IPS-20b (cell line): ENCODE measurements around the gene POLR2I.
"Not testable (repeated sequence)": the region's sequence is repeated elsewhere in the genome, so short reads cannot be mapped to it uniquely, and the experiment has no call there.

Source experiments
- H3K27ac ChIP-seq: one replicate; pipeline ENCODE4 v1.5.1; 2013; ENCODE audit warnings: low read length
- H3K27me3 ChIP-seq: 2 replicates; pipeline ENCODE4 v1.6.1; 2013; ENCODE audit warnings: mild to moderate bottlenecking, low read length, inconsistent platforms; ENCODE audit not compliant: insufficient read depth
- H3K36me3 ChIP-seq: 2 replicates; pipeline ENCODE4 v1.6.1; 2013; ENCODE audit warnings: low read depth, mild to moderate bottlenecking, inconsistent platforms, low read length, moderate library complexity; ENCODE audit not compliant: insufficient read depth
- H3K4me1 ChIP-seq: 2 replicates; pipeline ENCODE4 v1.6.1; 2013; ENCODE audit warnings: mild to moderate bottlenecking, control low read depth, inconsistent platforms, low read length, moderate library complexity; ENCODE audit not compliant: insufficient read depth
- H3K4me3 ChIP-seq: 2 replicates; pipeline ENCODE4 v1.5.1; 2013; ENCODE audit warnings: mild to moderate bottlenecking, low read length, inconsistent platforms
- H3K9ac ChIP-seq: 2 replicates; pipeline ENCODE4 v1.6.1; 2013; ENCODE audit warnings: low read depth, mild to moderate bottlenecking, inconsistent platforms, low read length, moderate library complexity
- H3K9me3 ChIP-seq: 2 replicates; pipeline ENCODE4 v1.6.1; 2013; ENCODE audit warnings: mild to moderate bottlenecking, low read depth, low read length, inconsistent platforms; ENCODE audit not compliant: insufficient read depth

Gene POLR2I

GRCh38 chr19:36142496-36142895 lies 27.8 kb upstream of the POLR2I start:
- H3K9me3 ChIP-seq = no peaks in the 10 kb centered on the region
- peaks cover 3% of the 10 kb centered on the region; the same call in 1 of the 2 replicates for H3K4me1 ChIP-seq
- no peak overlapping the region for H3K9ac ChIP-seq
- no peak overlapping the region for H3K4me3 ChIP-seq
- H3K27me3 ChIP-seq = no peaks in the 10 kb centered on the region
- H3K36me3 ChIP-seq = peaks cover 46% of the 10 kb centered on the region
- no peak overlapping the region for H3K27ac ChIP-seq

DNA sequence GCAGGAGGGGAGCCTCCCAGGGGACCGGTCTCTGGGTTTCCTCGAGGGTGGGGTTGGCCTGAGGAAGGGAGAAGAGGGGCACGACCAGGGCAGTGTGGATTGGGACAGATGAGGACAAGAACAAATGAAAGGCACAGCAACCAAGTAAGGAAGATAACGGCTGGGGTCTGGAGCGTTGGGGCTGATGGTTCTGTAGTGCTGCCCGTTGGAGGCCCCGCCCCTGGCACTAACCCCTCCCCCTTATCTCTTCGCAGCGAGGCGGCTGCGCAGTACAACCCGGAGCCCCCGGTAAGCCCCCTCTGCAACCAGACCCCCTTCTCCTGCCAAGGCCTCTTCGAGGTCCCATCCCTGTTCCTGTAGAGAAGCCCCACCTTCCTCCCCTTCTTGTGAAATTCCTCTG lies 27.4 kb upstream of the POLR2I start:
- Histone ChIP-seq H3K27ac (no peak overlapping the region), H3K36me3 (peaks cover 42% of the 10 kb centered on the region), H3K27me3 (no peaks in the 10 kb centered on the region), H3K4me3 (peak overlapping the region; percentile 78; the same call in 1 of the 2 replicates), H3K9ac (peak overlapping the region; percentile 53; the same call in 1 of the 2 replicates), H3K4me1 (peaks cover 3% of the 10 kb centered on the region; the same call in 1 of the 2 replicates), H3K9me3 (no peaks in the 10 kb centered on the region)

- H3K4me1 ChIP-seq = peaks cover 3% of the 10 kb centered on the region; the same call in 1 of the 2 replicates
- peaks cover 35% of the 10 kb centered on the region for H3K36me3 ChIP-seq
- peak overlapping the region; percentile 100 for H3K4me3 ChIP-seq
- H3K27ac ChIP-seq = no peak overlapping the region
- H3K9me3 ChIP-seq = no peaks in the 10 kb centered on the region
- H3K9ac ChIP-seq = peak overlapping the region; percentile 53; the same call in 1 of the 2 replicates
- H3K27me3 ChIP-seq = no peaks in the 10 kb centered on the region
Observed at GRCh38 chr19:36141039-36141927, 26.6 kb upstream of the POLR2I start.

- Histone ChIP-seq H3K9ac (peak overlapping the region; percentile 98), H3K27ac (peak overlapping the region; percentile 68), H3K4me3 (peak overlapping the region; percentile 100), H3K27me3 (no peaks in the 10 kb centered on the region), H3K36me3 (peaks cover 26% of the 10 kb centered on the region), H3K9me3 (no peaks in the 10 kb centered on the region), H3K4me1 (peaks cover 3% of the 10 kb centered on the region; the same call in 1 of the 2 replicates)
Observed at GRCh38 chr19:36140304-36141038, 25.8 kb upstream of the POLR2I start.

DNA sequence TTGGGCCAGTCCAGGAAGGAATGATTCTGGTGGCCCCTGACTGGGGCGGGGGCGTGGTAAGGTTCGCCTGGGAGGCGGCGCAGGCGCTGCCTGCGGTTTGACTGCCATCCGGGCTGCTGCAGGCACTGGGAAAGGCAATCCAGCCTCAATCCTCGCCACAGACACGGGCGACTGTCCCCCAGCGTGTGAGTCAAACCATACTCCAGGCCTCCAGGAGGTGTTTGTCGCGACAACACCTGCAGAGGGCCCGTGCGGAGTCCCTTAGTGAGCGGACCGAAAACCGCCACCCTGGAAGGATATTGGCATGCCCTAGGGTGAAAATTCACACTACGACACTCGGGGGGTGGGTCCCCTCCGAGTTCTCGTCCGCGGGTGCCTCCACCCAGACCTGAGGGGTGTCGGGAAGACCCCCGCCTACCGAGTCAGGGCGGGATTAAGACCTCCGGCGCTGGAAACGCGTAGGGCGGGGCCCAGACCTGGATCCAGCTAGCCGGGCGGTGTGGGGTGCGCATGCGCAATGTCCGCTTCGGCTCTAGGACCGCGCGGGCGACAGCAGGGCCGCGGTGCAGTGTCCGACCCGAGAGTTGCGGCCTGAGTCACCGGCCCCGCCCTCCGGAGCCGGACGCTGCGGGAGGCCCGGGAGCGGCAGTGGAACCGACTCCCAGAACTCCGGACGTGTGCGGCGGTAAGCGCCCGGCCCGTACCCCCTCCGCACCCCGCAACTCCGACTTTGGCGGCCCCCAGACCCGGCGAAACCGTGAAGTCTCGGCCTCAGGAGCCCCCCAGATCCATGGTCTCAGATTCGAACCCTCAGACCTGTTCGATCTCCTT lies 25.0 kb upstream of the POLR2I start, which contains the start of gene CAPNS1:
CAPNS1 (plus strand) TSS at position 594 of the 831 bp plus-strand sequence. CDS start 946 bp downstream, outside the sequence.
- peak within 1 kb of the TSS; percentile 68 for H3K27ac ChIP-seq
- H3K4me3 ChIP-seq = peak within 1 kb of the TSS; percentile 100
- no peaks in the 10 kb centered on the region for H3K27me3 ChIP-seq
- peak within 1 kb of the TSS; percentile 98 for H3K9ac ChIP-seq
- H3K4me1 ChIP-seq = peaks cover 3% of the 10 kb centered on the region; the same call in 1 of the 2 replicates
- no peaks in the 10 kb centered on the region for H3K9me3 ChIP-seq
- peaks cover 19% of the 10 kb centered on the region for H3K36me3 ChIP-seq

DNA sequence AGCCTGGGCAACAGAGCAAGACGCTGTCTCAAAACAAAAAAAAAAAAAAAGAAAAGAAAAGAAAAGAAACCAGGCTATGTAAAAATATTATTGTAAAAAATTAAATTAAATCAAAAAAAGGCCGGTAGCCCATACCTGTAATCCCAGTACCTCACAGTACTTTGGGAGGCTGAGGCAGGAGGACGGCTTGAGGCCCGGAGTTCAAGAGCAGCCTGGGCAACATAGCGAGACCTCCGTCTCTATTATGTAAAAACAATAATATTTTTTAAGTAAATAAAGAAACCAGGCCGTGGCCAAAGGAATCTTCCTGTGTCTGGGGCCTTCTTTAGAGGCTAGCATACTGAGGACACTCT lies 24.4 kb upstream of the POLR2I start:
- Histone ChIP-seq H3K4me1 (peaks cover 3% of the 10 kb centered on the region; the same call in 1 of the 2 replicates), H3K27ac (peak overlapping the region; percentile 50), H3K4me3 (peak overlapping the region; percentile 100; the same call in 1 of the 2 replicates), H3K27me3 (no peaks in the 10 kb centered on the region), H3K36me3 (peaks cover 13% of the 10 kb centered on the region), H3K9me3 (no peaks in the 10 kb centered on the region), H3K9ac (peak overlapping the region; percentile 80; the same call in 1 of the 2 replicates)

DNA sequence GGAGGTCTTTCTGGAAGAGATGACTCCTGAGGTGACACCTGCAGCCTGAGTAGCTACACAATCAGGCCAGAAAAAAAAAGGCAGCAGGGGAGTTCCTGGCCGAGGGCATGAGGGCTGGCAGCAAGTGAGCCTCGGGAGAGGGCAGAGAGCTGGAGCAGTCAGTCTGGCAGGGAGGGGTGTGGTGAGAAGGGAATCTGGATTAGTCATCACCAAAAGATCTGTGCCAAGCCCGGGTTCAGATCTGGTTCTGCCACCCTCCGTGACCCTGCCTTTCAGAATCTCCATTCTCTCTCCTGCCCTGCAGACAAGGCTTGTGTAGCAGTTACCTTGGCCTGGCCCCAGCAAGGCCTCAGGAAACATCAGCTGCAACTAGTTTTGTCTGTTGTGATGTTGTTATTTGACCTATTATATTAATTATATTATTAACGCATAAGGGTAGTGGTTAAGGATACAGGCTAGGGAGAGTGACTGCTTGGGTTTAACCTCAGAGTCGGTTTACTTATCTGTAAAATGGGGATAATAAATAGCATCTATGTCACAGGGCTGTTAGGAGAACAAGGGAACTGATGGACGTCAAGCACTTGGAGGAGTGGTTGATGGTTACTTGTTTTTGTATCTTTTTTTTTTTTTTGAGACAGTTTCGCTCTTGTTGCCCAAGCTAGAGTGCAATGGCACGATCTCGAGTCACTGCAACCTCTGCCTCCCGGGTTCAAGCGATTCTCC lies 22.4 kb upstream of the POLR2I start:
- no peak overlapping the region for H3K4me3 ChIP-seq
- no peak overlapping the region for H3K27ac ChIP-seq
- no peaks in the 10 kb centered on the region for H3K27me3 ChIP-seq
- no peak overlapping the region for H3K9ac ChIP-seq
- no peaks in the 10 kb centered on the region for H3K9me3 ChIP-seq
- H3K36me3 ChIP-seq = 0 out of 2 replicates have a peak, but pooled peaks cover under 1% of the 10 kb centered on the region
- peaks cover 3% of the 10 kb centered on the region; the same call in 1 of the 2 replicates for H3K4me1 ChIP-seq

GRCh38 chr19:36134867-36135266 lies 20.2 kb upstream of the POLR2I start:
- not testable (repeated sequence) for H3K36me3 ChIP-seq, H3K4me3 ChIP-seq, H3K9me3 ChIP-seq, H3K27me3 ChIP-seq, H3K9ac ChIP-seq, H3K27ac ChIP-seq, H3K4me1 ChIP-seq

DNA sequence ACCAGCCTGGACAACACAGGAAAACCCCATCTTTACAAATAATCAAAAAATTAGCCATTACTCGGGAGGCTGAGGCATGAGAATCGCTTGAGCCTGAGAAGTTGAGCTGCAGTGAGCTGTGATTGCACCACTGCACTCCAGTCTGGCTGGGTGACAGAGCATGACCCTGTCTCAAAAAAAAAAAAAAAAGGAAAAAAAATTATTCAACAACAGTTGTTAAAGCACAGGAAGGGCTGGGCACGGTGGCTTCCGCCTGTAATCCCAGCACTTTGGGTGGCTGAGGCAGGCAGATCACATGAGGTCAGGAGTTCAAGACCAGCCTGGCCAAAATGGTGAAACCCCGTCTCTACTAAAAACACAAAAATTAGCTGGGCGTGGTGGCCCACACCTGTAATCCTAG lies 16.5 kb upstream of the POLR2I start:
- not testable (repeated sequence) for H3K4me1 ChIP-seq, H3K36me3 ChIP-seq, H3K27me3 ChIP-seq, H3K27ac ChIP-seq, H3K9me3 ChIP-seq, H3K9ac ChIP-seq, H3K4me3 ChIP-seq

DNA sequence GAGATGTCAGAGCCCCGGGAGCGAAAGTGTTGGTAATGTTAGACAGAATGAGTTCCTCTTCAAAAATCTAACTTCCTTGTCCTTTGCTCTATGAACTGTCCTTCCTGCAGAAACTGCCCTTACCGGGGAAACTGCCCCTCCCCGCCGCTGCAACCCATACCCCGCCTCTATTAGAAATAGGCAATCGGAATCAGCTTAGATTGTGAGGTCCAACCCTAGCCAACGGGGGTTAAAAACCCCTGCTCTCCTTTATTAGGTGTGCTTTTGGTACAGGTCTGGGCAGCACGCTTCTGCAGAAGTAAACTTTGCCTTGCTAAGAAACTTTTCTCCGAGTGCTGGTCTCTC lies 13.7 kb upstream of the POLR2I start:
- Histone ChIP-seq H3K27ac (no peak overlapping the region), H3K36me3 (peaks cover 24% of the 10 kb centered on the region), H3K27me3 (no peaks in the 10 kb centered on the region), H3K4me3 (peak overlapping the region; percentile 80), H3K9ac (peak overlapping the region; percentile 86), H3K9me3 (no peaks in the 10 kb centered on the region), H3K4me1 (no peaks in the 10 kb centered on the region; the same call in 1 of the 2 replicates)
